ENCODE measurements around the gene USP53.
"Not testable (repeated sequence)": the region's sequence is repeated elsewhere in the genome, so short reads cannot be mapped to it uniquely, and the experiment has no call there.

Gene USP53

GRCh38 chr4:119229908-119230687 is 17.6 kb downstream of the USP53 start:
- DNase-seq: no peak

DNA sequence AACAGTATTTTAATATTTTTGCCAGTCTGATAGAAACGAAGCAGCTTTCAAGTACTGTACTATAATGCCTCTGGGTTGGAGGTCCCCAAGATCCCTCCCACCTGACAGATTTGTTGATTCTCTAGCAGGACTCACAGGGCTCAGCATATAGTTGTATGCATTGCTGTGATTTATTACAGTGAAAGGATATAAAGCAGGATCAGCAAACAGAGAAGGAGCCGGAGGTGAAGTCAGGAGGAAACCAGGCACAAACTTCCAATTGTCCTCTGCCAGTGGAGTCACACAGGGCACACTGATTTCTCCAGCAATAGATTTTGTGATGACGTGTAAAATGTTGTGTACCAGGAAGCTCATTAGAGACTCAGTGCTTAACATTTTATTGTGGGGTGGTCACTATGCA is 19.0 kb downstream of the USP53 start:
- no peak for DNase-seq

GRCh38 chr4:119232286-119232685 is 19.8 kb downstream of the USP53 start:
- no peak for DNase-seq

GRCh38 chr4:119233191-119233590 is 20.7 kb downstream of the USP53 start:
- no peak for DNase-seq

DNA sequence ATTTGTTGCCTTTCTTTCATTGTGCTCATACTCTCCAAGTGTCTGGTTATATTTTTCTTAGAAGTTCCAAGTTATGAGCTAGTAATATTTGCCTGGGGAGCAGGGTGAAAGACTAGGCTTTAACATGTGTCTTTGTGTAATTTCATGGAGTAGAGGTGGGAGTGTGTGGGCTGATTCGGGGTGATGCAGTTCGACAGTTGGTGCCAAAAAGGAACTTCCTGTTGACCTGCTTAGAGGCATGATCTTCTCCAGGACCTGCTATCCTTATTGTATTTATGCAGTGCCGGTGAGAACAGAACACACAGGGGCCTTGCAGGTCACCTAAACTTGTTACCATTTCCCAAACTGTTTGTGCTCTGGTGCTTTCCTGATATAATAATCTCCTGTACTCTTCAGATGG is 21.2 kb downstream of the USP53 start:
- DNase-seq: no peak

DNA sequence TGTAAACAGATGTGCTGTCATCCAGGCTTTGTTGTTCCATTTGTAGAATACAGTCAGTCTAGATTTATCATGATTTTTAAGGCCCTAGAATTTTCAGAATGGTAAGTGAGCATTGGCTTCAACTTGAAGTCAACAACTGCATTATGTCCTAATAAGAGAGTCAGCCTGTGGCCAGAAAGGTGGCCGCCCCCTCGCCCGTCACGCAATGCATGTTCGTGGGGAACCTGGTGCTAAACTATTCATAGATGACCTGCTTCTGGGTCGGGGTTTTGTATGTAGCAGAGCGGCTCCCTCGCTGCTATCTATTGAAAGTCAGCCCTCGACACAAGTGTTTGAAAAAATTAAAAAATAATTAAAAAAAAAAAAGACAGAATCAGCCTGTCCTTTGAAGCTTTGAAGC is 24.7 kb downstream of the USP53 start:
- no peak for DNase-seq

DNA sequence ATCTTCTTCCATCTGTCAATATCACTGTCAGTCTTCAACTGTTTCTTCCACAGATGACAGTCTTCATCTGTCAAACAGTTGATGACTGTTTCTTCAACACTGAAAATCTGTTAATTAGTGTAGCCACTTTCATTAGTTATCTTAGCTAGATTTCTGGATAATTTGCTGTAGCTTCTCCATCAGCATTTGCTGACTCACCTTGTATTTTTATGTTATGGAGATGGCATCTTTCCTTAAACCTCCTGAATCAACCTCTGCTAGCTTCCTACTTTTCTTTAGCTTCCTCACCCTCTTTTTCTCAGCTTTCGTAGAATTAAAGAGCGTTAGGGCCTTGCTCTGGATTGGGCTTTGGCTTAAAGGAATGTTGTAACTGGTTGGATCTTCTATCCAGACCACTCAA is 25.1 kb downstream of the USP53 start:
- no peak for DNase-seq

- no peak for DNase-seq
Measured at GRCh38 chr4:119238068-119238722, 25.7 kb downstream of the USP53 start.

- DNase-seq: no peak
Measured at GRCh38 chr4:119240128-119240527, 27.6 kb downstream of the USP53 start.

DNA sequence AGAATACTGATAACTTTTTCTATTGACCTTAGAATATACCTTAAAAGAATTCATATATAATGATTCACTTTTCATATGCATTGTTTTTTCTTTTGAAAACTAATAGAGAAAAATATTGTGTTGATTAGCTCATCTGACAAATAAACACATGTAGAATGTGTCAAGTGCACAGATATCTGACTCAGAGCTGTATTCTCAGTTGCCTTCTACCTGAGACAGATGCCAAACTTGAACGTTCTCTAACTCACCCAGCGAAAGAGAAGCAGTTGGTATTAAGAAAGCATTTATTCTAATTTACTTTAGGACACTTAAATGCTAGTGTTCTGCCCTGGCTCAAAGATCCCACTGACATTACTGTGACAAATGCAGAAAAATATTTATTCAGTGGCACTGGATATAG is 28.1 kb downstream of the USP53 start:
- DNase-seq: no peak

DNA sequence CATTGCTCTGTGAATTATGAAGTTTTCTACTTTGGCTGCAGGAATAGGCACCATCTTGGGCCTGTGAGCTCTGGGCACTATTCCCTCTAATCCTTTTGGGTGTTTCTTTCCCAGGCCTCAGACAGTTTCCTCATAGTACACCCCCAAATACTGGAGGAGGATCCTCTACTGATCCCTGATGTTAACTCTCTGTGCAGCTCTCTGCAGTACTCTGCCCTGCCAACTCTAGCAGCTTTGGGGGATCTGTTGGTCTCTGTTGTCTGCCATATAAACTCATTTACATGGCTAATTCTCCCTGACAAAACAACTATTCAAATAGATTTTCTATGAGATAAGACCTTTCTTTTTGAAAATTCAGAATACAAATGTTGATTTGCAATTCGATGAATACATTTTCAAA is 29.9 kb downstream of the USP53 start:
- DNase-seq: no peak

GRCh38 chr4:119243868-119244267 is 31.4 kb downstream of the USP53 start:
- DNase-seq: no peak

GRCh38 chr4:119244344-119244743 is 31.8 kb downstream of the USP53 start:
- no peak for DNase-seq

DNA sequence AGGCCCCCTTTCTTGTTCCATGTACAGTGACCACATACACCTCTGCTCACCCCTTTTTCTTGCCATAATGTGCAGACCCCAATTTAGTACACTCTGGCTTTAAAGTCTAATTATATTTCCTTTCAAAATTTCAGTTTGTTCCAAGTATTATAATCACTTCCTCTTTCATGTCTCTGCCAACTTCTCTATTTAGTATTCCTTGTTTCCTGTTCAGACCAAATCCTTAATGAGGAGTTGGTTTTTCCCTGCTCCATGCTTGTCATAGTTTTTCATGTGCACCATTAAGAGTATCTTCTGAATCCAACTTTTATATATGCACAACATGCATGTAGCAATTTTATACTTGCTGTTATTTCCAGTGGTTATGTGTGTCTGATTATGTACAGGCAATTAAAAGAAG is 32.3 kb downstream of the USP53 start:
- DNase-seq: no peak

DNA sequence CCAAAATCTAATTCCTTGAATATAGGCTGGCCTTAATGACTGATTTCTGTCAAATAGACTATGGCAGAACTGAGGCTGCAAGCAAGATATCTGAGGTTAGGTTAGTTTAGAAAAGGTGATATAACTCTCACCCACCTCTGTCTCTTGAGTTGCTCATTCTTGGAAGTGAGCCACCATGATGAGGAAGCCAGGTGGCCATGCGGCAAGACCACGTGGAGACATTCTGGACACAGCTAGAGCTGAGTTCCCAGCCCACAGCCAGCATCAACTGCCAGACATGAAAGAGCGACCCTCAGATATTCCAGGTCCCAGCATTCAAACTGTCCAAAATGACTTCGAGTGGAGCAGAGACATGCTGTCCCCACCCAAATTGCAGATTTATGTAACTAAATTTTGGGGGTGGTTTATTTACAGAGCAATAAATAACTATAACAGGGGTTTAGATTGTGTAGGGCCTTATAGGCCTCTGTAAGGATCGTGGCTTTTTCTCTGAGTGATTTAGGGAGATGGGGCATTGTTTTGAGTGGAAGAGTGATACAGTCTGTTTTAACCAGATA is 33.7 kb downstream of the USP53 start:
- DNase-seq: no peak

DNA sequence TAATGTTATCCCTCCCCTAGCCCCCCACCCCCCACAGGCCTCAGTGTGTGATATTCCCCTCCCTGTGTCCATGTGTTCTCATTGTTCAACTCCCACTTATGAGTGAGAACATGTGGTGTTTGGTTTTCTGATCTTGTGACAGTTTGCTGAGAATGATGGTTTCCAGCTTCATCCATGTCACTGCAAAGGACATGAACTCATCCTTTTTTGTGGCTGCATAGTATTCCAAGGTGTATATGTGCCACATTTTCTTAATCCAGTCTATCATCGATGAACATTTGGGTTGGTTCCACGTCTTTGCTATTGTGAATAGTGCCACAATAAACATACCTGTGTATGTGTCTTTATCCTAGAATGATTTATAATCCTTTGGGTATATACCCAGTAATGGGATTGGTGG is 38.5 kb downstream of the USP53 start:
- not testable (repeated sequence) for DNase-seq

GRCh38 chr4:119255223-119255622 is 42.7 kb downstream of the USP53 start:
- DNase-seq: not testable (repeated sequence)

- no peak for DNase-seq
Measured at GRCh38 chr4:119260528-119260927, 48.0 kb downstream of the USP53 start.

DNA sequence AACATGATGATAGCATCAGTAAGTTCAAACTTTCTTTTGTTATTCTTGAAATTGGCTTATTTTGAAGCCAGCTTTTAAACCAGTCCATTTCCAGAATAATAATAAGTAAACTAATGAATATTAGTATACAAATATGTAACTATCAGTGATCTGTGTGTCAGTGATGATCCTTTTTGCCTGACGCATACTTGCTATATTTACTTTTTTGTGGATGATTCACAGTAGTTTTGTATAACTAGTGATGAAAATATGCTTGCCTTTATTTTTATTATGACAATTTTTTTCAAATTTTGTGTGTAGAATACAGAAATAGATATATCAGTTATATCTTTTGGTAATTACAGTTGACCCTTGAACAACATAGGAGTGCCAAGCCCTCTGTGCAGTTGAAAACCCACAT is 49.5 kb downstream of the USP53 start:
- no peak for DNase-seq

- DNase-seq: no peak
Measured at GRCh38 chr4:119264743-119265142, 52.2 kb downstream of the USP53 start.

DNA sequence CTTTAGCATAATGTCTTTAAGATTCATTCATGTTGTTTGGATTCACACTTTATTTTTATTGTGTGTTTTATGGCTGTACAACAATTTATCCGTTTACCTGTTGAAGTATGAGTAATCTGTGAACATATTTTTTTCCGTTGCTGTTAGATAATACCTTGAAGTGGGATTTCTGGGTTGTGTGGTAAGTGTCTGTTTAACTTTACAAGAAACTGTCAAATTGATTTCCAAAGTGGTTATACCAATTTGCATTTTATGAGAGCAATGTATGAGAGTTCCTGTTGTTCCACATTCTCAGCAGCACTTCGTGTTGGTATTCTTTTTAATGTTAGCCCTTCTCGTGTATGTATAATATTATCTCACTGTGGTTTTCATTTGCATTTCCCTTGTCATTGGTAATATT is 53.6 kb downstream of the USP53 start:
- no peak for DNase-seq

GRCh38 chr4:119268466-119268865 is 56.0 kb downstream of the USP53 start:
- no peak for DNase-seq

GRCh38 chr4:119271361-119272085 is 59.0 kb downstream of the USP53 start:
- no peak for DNase-seq

DNA sequence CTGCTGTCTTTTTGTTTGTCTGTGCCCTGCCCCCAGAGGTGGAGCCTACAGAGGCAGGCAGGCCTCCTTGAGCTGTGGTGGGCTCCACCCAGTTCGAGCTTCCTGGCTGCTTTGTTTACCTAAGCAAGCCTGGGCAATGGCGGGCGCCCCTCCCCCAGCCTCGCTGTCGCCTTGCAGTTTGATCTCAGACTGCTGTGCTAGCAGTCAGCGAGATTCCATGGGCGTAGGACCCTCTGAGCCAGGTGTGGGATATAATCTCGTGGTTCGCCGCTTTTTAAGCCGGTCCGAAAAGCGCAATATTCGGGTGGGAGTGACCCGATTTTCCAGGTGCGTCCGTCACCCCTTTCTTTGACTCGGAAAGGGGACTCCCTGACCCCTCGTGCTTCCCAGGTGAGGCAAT is 67.0 kb downstream of the USP53 start:
- DNase-seq: not testable (repeated sequence)

All from effector CD8-positive, alpha-beta T cell (primary cell).